22Rv1 (cell line): ENCODE data around the gene S100A3.

Experiments
- H3K27ac ChIP-seq: fragments of 450-650 bp; 2 replicates; pipeline ENCODE4 v1.5.1; 2017
- ZFX ChIP-seq: fragments of 450-650 bp; IDR thresholded peaks from 2 replicates; pipeline ENCODE4 v1.6.1; 2017; ENCODE audit warnings: antibody characterized with exemption, borderline replicate concordance
- TF ChIP-seq, protein P1 (sequence below): fragments of 450-650 bp; IDR thresholded peaks from 2 replicates; pipeline ENCODE4 v1.5.1; 2017; ENCODE audit warnings: mild to moderate bottlenecking

S100A3 gene

DNA sequence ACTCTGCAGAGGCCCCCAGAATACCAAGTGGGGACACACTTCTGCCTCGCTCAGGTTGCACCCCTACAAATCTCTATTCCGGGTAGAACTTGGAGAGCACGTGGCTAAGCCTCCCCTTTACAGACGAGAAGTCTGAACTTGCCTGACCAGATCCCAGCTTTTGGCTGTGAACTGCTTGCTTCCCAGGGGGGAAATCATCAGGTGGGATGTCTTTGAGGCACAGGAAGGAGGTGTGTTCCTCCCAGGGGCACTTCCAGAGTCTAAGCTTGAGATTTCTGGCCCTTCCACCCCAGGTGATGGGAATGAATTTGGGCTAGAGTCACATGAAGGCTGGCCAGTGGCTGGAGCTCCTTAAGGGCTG, 1.3 kb upstream of the S100A3 start:
- no peak overlapping the region for H3K27ac ChIP-seq
- TF ChIP-seq, protein P1, sequence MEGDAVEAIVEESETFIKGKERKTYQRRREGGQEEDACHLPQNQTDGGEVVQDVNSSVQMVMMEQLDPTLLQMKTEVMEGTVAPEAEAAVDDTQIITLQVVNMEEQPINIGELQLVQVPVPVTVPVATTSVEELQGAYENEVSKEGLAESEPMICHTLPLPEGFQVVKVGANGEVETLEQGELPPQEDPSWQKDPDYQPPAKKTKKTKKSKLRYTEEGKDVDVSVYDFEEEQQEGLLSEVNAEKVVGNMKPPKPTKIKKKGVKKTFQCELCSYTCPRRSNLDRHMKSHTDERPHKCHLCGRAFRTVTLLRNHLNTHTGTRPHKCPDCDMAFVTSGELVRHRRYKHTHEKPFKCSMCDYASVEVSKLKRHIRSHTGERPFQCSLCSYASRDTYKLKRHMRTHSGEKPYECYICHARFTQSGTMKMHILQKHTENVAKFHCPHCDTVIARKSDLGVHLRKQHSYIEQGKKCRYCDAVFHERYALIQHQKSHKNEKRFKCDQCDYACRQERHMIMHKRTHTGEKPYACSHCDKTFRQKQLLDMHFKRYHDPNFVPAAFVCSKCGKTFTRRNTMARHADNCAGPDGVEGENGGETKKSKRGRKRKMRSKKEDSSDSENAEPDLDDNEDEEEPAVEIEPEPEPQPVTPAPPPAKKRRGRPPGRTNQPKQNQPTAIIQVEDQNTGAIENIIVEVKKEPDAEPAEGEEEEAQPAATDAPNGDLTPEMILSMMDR, result no peak
- TF ChIP-seq ZFX, result no peak

DNA sequence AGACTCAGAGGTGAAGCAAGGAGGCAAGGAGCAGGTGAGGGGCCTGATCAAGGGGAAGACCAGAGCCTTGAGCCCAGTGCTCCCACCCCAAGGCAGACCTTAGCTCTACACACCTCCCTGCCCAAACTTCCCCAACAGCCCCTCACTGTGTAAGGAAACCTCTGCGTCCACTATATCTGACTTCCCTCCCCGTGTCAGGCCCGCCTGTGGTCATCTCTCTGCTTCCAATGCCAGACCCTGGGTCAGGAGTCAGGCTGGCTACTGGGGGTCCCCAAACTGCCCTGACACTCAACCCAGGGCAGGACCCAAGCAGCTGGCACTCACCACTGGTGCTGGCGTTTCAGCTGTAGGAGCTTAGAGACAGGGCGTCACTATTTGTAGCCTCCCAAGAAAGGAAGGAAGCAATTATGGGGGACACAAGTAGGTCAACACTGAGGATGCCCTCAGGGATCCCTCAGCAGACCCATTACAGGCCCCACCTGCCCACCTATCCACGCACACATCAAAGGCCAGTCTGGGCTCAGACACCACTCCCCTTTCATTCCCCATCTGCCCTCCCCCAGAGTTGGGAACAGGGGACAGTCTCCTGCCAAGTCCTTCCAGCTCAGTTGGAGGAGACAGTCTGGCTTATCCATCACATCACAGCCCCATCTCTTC, 811 bp upstream of the S100A3 start:
- H3K27ac ChIP-seq, result no peak overlapping the region
- no peak for TF ChIP-seq ZFX
- TF ChIP-seq, protein P1, result no peak

- no peak overlapping the region for H3K27ac ChIP-seq
- TF ChIP-seq, protein P1, result no peak
- no peak for TF ChIP-seq ZFX
Measured at GRCh38 chr1:153547560-153548551, 1.2 kb downstream of the S100A3 start.

DNA sequence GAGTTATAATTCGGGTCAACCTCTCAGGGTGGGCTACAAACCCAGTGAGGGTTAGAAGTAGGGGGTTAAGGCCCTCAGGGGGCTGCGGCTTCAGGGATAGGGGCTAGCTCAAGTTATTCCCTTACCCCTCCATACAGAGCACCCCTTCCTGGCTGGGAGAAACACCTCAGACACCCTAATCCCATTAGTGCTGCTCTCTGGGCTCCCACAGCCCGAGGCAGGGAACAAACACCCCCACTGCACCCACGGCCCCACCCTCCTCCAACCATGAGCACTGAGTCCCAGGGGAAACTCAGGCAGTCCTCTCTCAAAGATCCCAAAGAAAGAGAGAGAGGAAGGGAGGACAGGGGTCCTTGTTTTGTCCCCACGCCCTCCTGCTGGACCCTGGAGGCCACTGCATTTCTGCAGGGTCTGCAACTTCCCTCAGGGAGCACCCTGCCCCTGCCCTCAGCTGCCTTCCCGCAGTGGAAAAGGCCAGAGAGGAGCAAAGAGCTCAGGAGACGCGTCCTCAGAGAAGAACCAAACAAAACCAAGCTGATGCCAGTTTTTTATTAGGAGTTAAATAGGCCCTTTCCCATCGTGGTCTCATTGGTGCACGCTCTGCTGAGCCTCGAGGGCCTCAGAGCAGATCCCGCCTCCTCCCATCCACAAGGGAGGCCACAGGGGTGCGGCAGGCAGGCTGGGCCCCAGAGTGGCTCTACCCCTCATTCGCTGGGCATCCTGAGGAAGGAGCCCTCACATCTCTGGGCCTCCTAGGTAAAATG, 2.1 kb downstream of the S100A3 start:
- no peak for TF ChIP-seq ZFX
- TF ChIP-seq, protein P1, result no peak
- H3K27ac ChIP-seq, result no peak overlapping the region

DNA sequence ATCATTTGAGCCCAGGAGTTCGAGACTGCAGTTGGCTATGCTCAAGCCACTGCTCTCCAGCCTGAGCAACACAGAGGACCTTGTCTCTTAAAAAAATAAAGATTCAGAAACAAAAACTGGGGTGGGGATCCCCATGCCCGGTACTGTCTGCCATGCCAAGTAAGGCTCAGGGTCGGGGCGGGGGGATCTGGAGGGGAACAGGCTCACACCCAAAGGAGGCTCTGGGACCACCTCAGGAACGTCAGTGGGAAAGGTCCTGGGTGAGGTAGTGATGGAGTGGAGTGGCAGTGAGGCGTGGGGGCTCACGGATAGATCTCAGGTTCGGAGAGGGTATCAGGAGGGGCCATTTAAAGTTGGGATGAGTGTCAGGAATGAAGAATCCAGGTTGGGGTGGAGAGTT, 2.7 kb downstream of the S100A3 start:
- H3K27ac ChIP-seq, result no peak overlapping the region
- TF ChIP-seq, protein P1, result no peak
- TF ChIP-seq ZFX, result no peak

DNA sequence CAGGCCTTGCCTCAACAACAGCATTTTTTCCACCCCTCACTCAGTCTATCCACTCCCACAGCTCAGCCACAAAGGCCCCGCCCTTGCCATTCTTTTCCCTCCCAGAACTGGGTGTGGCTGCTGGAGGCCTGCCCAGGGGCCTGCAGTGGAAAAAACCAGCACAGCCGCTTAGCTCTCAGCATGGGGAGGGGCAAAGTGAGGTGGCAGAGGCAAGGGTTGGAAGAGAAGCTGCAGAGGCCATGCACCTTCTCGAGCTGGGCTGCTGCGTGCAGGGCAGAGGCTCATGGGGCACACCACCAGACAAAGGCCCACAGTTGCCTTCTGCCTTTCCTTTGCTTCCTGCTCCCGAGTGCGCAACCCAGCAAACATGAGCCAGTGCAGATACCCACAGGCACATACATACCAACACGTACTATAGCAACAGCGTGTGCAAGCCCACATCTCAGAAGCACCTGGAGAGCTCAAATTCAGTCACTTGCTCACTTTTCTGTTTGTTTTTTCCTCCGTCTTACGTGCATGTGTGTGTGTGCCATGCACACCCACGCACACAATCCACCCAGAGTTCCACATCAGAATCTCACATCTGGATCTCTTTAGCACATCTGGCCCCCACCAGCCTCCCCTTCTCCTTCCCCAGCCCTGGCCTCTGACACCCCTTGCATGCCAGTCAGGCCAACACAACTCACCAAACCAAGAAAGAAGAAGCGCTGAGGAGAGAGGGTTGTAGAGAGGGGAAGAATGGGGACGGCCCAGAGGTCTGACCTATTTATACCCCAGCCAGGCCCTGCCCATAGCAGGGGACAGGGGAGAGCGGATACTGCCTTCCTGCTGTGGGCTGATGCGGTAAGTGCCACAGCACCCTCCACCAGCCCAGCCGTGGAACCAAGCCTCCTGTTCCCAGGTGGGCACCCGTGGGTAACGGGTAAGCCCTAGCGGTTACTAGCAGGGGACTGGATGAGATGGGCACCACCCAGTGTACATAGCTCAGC, 3.7 kb downstream of the S100A3 start, which contains the start of gene S100A4:
Gene S100A4, minus strand, starts transcription at position 740 of the 989 bp plus-strand sequence. CDS start 1,012 bp downstream, outside the sequence.
- H3K27ac ChIP-seq, result peak within 1 kb of the TSS; percentile 41
- no peak for TF ChIP-seq ZFX
- TF ChIP-seq, protein P1, result no peak
